OCI-LY7 (cell line): Measurements from ENCODE around the gene TLR9. TPM values are rescaled to one million over a fixed set of nuclear protein-coding genes. Genes with fewer than 3 reads are reported as not detected.

ENCODE experiments used
- BruUV-seq: library from RNA; stranded (reverse); fragments of 400-500 nt; replicated peaks from 2 replicates; lab custom pipeline; 2021; lab: Mats Ljungman, UMichigan
- CTCF ChIA-PET: fragments of 300-600 bp; sonication (Branson Sonifier 250); formaldehyde crosslinking; loops from one replicate; lab custom pipeline; 2022; ENCODE audit warnings: antibody characterized with exemption; ENCODE audit not compliant: unreplicated experiment; lab: Charles Lee
- POLR2A ChIA-PET: fragments of 300-600 bp; sonication (Branson Sonifier 250); formaldehyde crosslinking; loops from one replicate; lab custom pipeline; 2022; ENCODE audit warnings: antibody characterized with exemption; lab: Charles Lee
- DNase-seq: peaks from one replicate; pipeline ENCODE4 v3.0.0-alpha.2; 2015; ENCODE audit warnings: low spot score
- H2AFZ ChIP-seq: fragments of 200-600 bp; sonication (generic), shearing (Covaris generic); 2 replicates; pipeline ENCODE4 v1.6.1; 2014; ENCODE audit warnings: mild to moderate bottlenecking, antibody characterized with exemption, low read length, moderate library complexity
- H3K27ac ChIP-seq: fragments of 200-600 bp; sonication (generic); 2 replicates; pipeline ENCODE4 v1.5.1; 2014; ENCODE audit warnings: mixed run types, low read depth, mild to moderate bottlenecking, moderate library complexity, low read length, inconsistent platforms; ENCODE audit not compliant: poor library complexity, severe bottlenecking
- H3K36me3 ChIP-seq: fragments of 200-600 bp; sonication (generic); 2 replicates; pipeline ENCODE4 v1.6.1; 2014; ENCODE audit warnings: mild to moderate bottlenecking, antibody characterized with exemption, low read length, moderate library complexity, mixed read lengths; ENCODE audit not compliant: insufficient read depth
- H3K4me1 ChIP-seq: fragments of 200-600 bp; sonication (generic); 2 replicates; pipeline ENCODE4 v1.5.1; 2014; ENCODE audit warnings: mild to moderate bottlenecking, low read length; ENCODE audit not compliant: insufficient read depth, poor library complexity, severe bottlenecking
- H3K4me2 ChIP-seq: fragments of 200-600 bp; sonication (generic); 2 replicates; pipeline ENCODE4 v1.6.1; 2014; ENCODE audit warnings: mild to moderate bottlenecking, low read length
- H3K4me3 ChIP-seq: fragments of 200-600 bp; sonication (generic); 2 replicates; pipeline ENCODE4 v1.5.1; 2014; ENCODE audit warnings: mild to moderate bottlenecking, low read depth, low read length; ENCODE audit not compliant: poor library complexity, severe bottlenecking
- H3K79me2 ChIP-seq: fragments of 200-600 bp; sonication (generic); 2 replicates; pipeline ENCODE4 v1.6.1; 2016; ENCODE audit warnings: low read depth, mild to moderate bottlenecking, low read length, moderate library complexity, mixed read lengths; ENCODE audit not compliant: insufficient read depth
- H3K9me2 ChIP-seq: fragments of 200-600 bp; sonication (generic); 2 replicates; pipeline ENCODE4 v1.6.1; 2016; ENCODE audit warnings: mild to moderate bottlenecking, low read length, mixed read lengths; ENCODE audit not compliant: insufficient read depth
- H3K9me3 ChIP-seq: fragments of 200-600 bp; sonication (generic); 2 replicates; pipeline ENCODE4 v1.6.1; 2014; ENCODE audit warnings: mild to moderate bottlenecking, mixed run types, low read length, mixed read lengths
- H4K20me1 ChIP-seq: fragments of 200-600 bp; sonication (generic); 2 replicates; pipeline ENCODE4 v1.6.1; 2014; ENCODE audit warnings: mild to moderate bottlenecking, antibody characterized with exemption, low read length, moderate library complexity, mixed read lengths; ENCODE audit not compliant: insufficient read depth
- EZH2phosphoT487 ChIP-seq: fragments of 200-600 bp; sonication (generic); IDR thresholded peaks from 2 replicates; pipeline ENCODE4 v1.6.1; 2018; ENCODE audit warnings: low read depth, borderline replicate concordance, mild to moderate bottlenecking, mixed run types, antibody characterized with exemption, low read length, moderate library complexity, mixed read lengths
- intact Hi-C: fragments of 100-400 bp; cut with micrococcal nuclease; formaldehyde crosslinking; loops from one replicate; pipeline ENCODE4 v1.10.0; 2022; ENCODE audit not compliant: unreplicated experiment
- total RNA-seq, 2 experiments: library from RNA; depleted of rRNA in 1 of 2; stranded (reverse); fragments of >200 nt in 1 of 2; shearing (Covaris generic) in 1 of 2; gene quantifications; 2 replicates each; pipeline ENCODE4 v1.2.3, GENCODE V29; 2014 to 2022
- TF ChIP-seq, protein P1 (sequence below): fragments of 200-600 bp; sonication (generic); conservative IDR thresholded peaks from 2 replicates; pipeline ENCODE4 v1.5.1; 2014; ENCODE audit warnings: mild to moderate bottlenecking, antibody characterized with exemption, low read length, moderate library complexity, mixed read lengths

TLR9 gene
- total RNA-seq, 2 experiments from 2014 or later = 1.7 to 9.0 TPM

DNA sequence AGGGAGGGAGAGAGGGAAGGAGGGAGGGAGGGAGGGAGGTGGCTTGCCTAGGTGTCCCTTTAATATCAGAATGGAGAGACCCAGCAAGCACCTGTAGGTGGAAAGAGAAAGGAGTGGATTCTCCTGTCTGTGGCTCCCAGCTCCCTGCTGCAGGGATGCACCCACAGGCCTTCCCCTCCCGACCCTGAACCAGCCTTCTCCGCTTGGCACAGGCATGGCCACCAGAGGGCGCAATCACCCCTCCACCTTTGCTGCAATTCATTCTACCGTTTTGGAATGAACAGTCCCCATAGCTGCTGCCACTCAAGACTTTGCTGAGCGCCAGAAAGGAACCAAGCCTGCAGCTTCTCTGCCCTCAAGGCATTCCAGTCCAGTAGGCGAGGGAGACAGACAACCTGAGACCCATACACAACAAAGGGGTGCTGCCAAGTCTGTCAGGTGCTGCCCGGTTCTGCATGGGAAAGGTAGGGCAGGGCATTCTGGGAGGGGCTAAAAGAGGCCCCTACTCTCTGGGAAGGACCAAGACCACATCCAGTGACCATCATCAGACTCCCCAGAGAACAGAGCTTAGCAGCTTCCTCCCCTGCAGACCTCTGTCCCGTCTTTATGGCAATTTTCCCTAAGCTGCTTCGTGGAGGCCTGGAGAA lies 4.9 kb downstream of the TLR9 start:
- POLR2A ChIA-PET = interaction anchor here (0.6 to 2.2 kb wide), 4 partner anchors 11 to 119 kb away, joined by 3 to 8 read pairs (median 4); no protein-coding TSS in a partner anchor
- H3K9me2 ChIP-seq = no peaks in the 10 kb centered on the region
- peak; percentile 85 for DNase-seq
- no peaks in the 10 kb centered on the region; the same call in 1 of the 2 replicates for H4K20me1 ChIP-seq
- peaks cover 67% of the 10 kb centered on the region for H3K36me3 ChIP-seq
- H3K4me1 ChIP-seq = peaks cover 26% of the 10 kb centered on the region
- TF ChIP-seq, protein P1, sequence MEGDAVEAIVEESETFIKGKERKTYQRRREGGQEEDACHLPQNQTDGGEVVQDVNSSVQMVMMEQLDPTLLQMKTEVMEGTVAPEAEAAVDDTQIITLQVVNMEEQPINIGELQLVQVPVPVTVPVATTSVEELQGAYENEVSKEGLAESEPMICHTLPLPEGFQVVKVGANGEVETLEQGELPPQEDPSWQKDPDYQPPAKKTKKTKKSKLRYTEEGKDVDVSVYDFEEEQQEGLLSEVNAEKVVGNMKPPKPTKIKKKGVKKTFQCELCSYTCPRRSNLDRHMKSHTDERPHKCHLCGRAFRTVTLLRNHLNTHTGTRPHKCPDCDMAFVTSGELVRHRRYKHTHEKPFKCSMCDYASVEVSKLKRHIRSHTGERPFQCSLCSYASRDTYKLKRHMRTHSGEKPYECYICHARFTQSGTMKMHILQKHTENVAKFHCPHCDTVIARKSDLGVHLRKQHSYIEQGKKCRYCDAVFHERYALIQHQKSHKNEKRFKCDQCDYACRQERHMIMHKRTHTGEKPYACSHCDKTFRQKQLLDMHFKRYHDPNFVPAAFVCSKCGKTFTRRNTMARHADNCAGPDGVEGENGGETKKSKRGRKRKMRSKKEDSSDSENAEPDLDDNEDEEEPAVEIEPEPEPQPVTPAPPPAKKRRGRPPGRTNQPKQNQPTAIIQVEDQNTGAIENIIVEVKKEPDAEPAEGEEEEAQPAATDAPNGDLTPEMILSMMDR = peak; percentile 93
- TF ChIP-seq EZH2phosphoT487 = no peak
- no TSS peak for BruUV-seq
- no peak overlapping the region for H2AFZ ChIP-seq
- CTCF ChIA-PET = interaction anchor here (0.6 to 1.5 kb wide), 8 partner anchors 11 to 122 kb away, joined by 3 to 8 read pairs (median 3); partner anchors contain the start of gene WDR82
- H3K9me3 ChIP-seq = no peaks in the 10 kb centered on the region
- intact Hi-C loops = loop anchor here (1.0 kb wide), 1 partner anchor 219 kb away; no protein-coding TSS in a partner anchor
- H3K4me2 ChIP-seq = peak overlapping the region; percentile 43; the same call in 1 of the 2 replicates
- H3K79me2 ChIP-seq = peaks cover 22% of the 10 kb centered on the region; the same call in 1 of the 2 replicates
- H3K27ac ChIP-seq = peak overlapping the region; percentile 39
- H3K4me3 ChIP-seq = no peak overlapping the region

- H3K4me2 ChIP-seq = no peak overlapping the region
- TF ChIP-seq, protein P1 = no peak
- no peaks in the 10 kb centered on the region for H3K9me3 ChIP-seq
- no peaks in the 10 kb centered on the region; the same call in 1 of the 2 replicates for H4K20me1 ChIP-seq
- H3K9me2 ChIP-seq = no peaks in the 10 kb centered on the region
- intact Hi-C loops = no loop called here
- CTCF ChIA-PET = no interaction called here
- H3K27ac ChIP-seq = no peak overlapping the region
- H2AFZ ChIP-seq = no peak overlapping the region
- DNase-seq = no peak
- peaks cover 15% of the 10 kb centered on the region for H3K4me1 ChIP-seq
- H3K79me2 ChIP-seq = peaks cover 9% of the 10 kb centered on the region; the same call in 1 of the 2 replicates
- BruUV-seq = no TSS peak
- POLR2A ChIA-PET = interaction anchor here (0.6 to 2.2 kb wide), 3 partner anchors 10 to 58 kb away, joined by 3 to 8 read pairs (median 6); no protein-coding TSS in a partner anchor
- H3K4me3 ChIP-seq = no peak overlapping the region
- H3K36me3 ChIP-seq = peaks cover 80% of the 10 kb centered on the region
These were observed 6.4 kb downstream of the TLR9 start for GRCh38 chr3:52218937-52219650.
